IMR-90 (cell line): Measurements from ENCODE around the gene C9orf152. TPM values are rescaled to one million over a fixed set of nuclear protein-coding genes. Genes with fewer than 3 reads are reported as not detected.

Experiments used
- ATAC-seq: fragments of 200-7000 bp; cut with Tn5 transposase; 2 replicates; pipeline ENCODE4 v1.9.1; 2020; ENCODE audit warnings: low read depth, mild to moderate bottlenecking, moderate library complexity
- BruUV-seq: library from RNA; stranded (reverse); fragments of 400-500 nt; replicated peaks from 2 replicates; lab custom pipeline; 2021; lab: Mats Ljungman, UMichigan
- CTCF ChIA-PET: fragments of 300-600 bp; formaldehyde crosslinking; extraction: SDS; loops from one replicate; lab custom pipeline; 2021; ENCODE audit warnings: antibody characterized with exemption; lab: Yijun Ruan, JAX
- POLR2A ChIA-PET: fragments of 300-600 bp; sonication (Branson Sonifier 250); formaldehyde crosslinking; loops from one replicate; lab custom pipeline; 2022; ENCODE audit warnings: antibody characterized with exemption; ENCODE audit not compliant: unreplicated experiment; lab: Charles Lee
- DNase-seq: peaks from one replicate; pipeline ENCODE4 v3.0.0; 2013
- H2AFZ ChIP-seq: replicated peaks from 2 replicates; pipeline ENCODE3; 2013; ENCODE audit warnings: low read length, mild to moderate bottlenecking; ENCODE audit not compliant: poor library complexity
- H2AK5ac ChIP-seq: 2 replicates; pipeline ENCODE4 v1.6.1; 2013; ENCODE audit warnings: low read depth, low read length, inconsistent platforms
- H2AK9ac ChIP-seq: replicated peaks from 2 replicates; pipeline ENCODE3; 2013; ENCODE audit warnings: mild to moderate bottlenecking, low read depth, low read length, moderate library complexity; ENCODE audit not compliant: poor library complexity
- H2BK120ac ChIP-seq: 2 replicates; pipeline ENCODE4 v1.6.1; 2013; ENCODE audit warnings: low read depth, low read length, inconsistent platforms
- H2BK15ac ChIP-seq: 3 replicates; pipeline ENCODE4 v1.6.1; 2013; ENCODE audit warnings: low read depth, low read length, inconsistent platforms
- H2BK20ac ChIP-seq: 2 replicates; pipeline ENCODE4 v1.6.1; 2013; ENCODE audit warnings: low read depth, mild to moderate bottlenecking, inconsistent platforms, low read length, moderate library complexity
- H2BK5ac ChIP-seq: 2 replicates; pipeline ENCODE4 v1.6.1; 2013; ENCODE audit warnings: mild to moderate bottlenecking, low read depth, low read length, inconsistent platforms; ENCODE audit not compliant: poor library complexity, severe bottlenecking
- H3K14ac ChIP-seq: replicated peaks from 2 replicates; pipeline ENCODE4 v1.6.1; 2013; ENCODE audit warnings: low read depth, low read length, inconsistent platforms
- H3K18ac ChIP-seq: 2 replicates; pipeline ENCODE4 v1.6.1; 2013; ENCODE audit warnings: low read depth, low read length, control low read depth
- H3K23ac ChIP-seq: 2 replicates; pipeline ENCODE4 v1.6.1; 2013; ENCODE audit warnings: low read depth, low read length, inconsistent platforms
- H3K27ac ChIP-seq: 2 replicates; pipeline ENCODE4 v1.5.1; 2013; ENCODE audit warnings: mild to moderate bottlenecking, control low read depth, low read length; ENCODE audit not compliant: insufficient read depth
- H3K27me3 ChIP-seq: 2 replicates; pipeline ENCODE4 v1.6.1; 2013; ENCODE audit warnings: low read length; ENCODE audit not compliant: control insufficient read depth, insufficient read depth
- H3K36me3 ChIP-seq: 2 replicates; pipeline ENCODE4 v1.6.1; 2013; ENCODE audit warnings: low read length, mixed read lengths; ENCODE audit not compliant: control insufficient read depth, insufficient read depth
- H3K4ac ChIP-seq: 2 replicates; pipeline ENCODE4 v1.6.1; 2013; ENCODE audit warnings: low read depth, low read length, inconsistent platforms
- H3K4me1 ChIP-seq: 2 replicates; pipeline ENCODE4 v1.6.1; 2013; ENCODE audit warnings: low read length, mixed read lengths; ENCODE audit not compliant: control insufficient read depth, insufficient read depth
- H3K4me2 ChIP-seq: 2 replicates; pipeline ENCODE4 v1.6.1; 2013; ENCODE audit warnings: low read depth, mild to moderate bottlenecking, control low read depth, low read length, moderate library complexity
- H3K4me3 ChIP-seq: 2 replicates; pipeline ENCODE4 v1.5.1; 2013; ENCODE audit warnings: low read depth, mild to moderate bottlenecking, control low read depth, low read length, moderate library complexity; ENCODE audit not compliant: insufficient read depth
- H3K56ac ChIP-seq: 2 replicates; pipeline ENCODE4 v1.6.1; 2013; ENCODE audit warnings: low read length, inconsistent platforms; ENCODE audit not compliant: insufficient read depth; ENCODE audit errors: extremely low read depth
- H3K79me1 ChIP-seq, 2 experiments: 2 replicates each; pipeline ENCODE4 v1.6.1; 2013; ENCODE audit warnings: low read length in 2 of 2, inconsistent platforms in 1 of 2, low read depth in 1 of 2
- H3K9ac ChIP-seq: 2 replicates; pipeline ENCODE4 v1.6.1; 2013; ENCODE audit warnings: low read depth, low read length, control low read depth
- H3K9me1 ChIP-seq: 2 replicates; pipeline ENCODE4 v1.6.1; 2013; ENCODE audit warnings: low read length, inconsistent platforms; ENCODE audit not compliant: insufficient read depth
- H3K9me3 ChIP-seq: 2 replicates; pipeline ENCODE4 v1.6.1; 2013; ENCODE audit warnings: low read length; ENCODE audit not compliant: control insufficient read depth, insufficient read depth
- H4K20me1 ChIP-seq: 2 replicates; pipeline ENCODE4 v1.6.1; 2013; ENCODE audit warnings: low read length, inconsistent platforms; ENCODE audit not compliant: insufficient read depth
- H4K5ac ChIP-seq: 2 replicates; pipeline ENCODE4 v1.6.1; 2013; ENCODE audit warnings: mild to moderate bottlenecking, low read depth, low read length, control low read depth
- H4K8ac ChIP-seq, 2 experiments: 2 replicates each; pipeline ENCODE4 v1.6.1; 2013; ENCODE audit warnings: low read depth in 2 of 2, low read length in 2 of 2, control low read depth in 1 of 2, inconsistent platforms in 1 of 2
- H4K91ac ChIP-seq: 2 replicates; pipeline ENCODE4 v1.6.1; 2013; ENCODE audit warnings: low read depth, low read length, inconsistent platforms; ENCODE audit not compliant: insufficient read depth
- BHLHE40 ChIP-seq: fragments of 150-350 bp; IDR thresholded peaks from 2 replicates; pipeline ENCODE4 v1.6.1; 2016; ENCODE audit warnings: mild to moderate bottlenecking, low read depth, low read length
- CEBPB ChIP-seq: IDR thresholded peaks from 2 replicates; pipeline ENCODE4 v1.6.1; 2012; ENCODE audit warnings: low read depth, low read length, improper control_type of control experiment
- FOS ChIP-seq: fragments of 150-350 bp; IDR thresholded peaks from 2 replicates; pipeline ENCODE4 v1.6.1; 2016; ENCODE audit warnings: low read depth, low read length
- MAFK ChIP-seq: IDR thresholded peaks from 2 replicates; pipeline ENCODE4 v1.6.1; 2012; ENCODE audit warnings: low read depth, low read length, improper control_type of control experiment
- MAZ ChIP-seq: IDR thresholded peaks from 2 replicates; pipeline ENCODE4 v1.6.1; 2012; ENCODE audit warnings: low read depth, mild to moderate bottlenecking, low read length, improper control_type of control experiment, moderate library complexity, borderline replicate concordance
- NFE2L2 ChIP-seq: fragments of 150-350 bp; IDR thresholded peaks from 2 replicates; pipeline ENCODE4 v1.6.1; 2016; ENCODE audit warnings: low read depth, mild to moderate bottlenecking, low read length
- POLR2A ChIP-seq: IDR thresholded peaks from 2 replicates; pipeline ENCODE4 v1.6.1; 2012; ENCODE audit warnings: mild to moderate bottlenecking, low read depth, low read length
- RAD21 ChIP-seq: IDR thresholded peaks from 2 replicates; pipeline ENCODE4 v1.6.1; 2012; ENCODE audit warnings: low read length, improper control_type of control experiment
- RFX5 ChIP-seq: IDR thresholded peaks from 2 replicates; pipeline ENCODE4 v1.8.0; 2012; ENCODE audit warnings: low read depth, mild to moderate bottlenecking, low read length, moderate library complexity
- WGBS, 2 experiments: methylation state at CpG; one replicate each; pipeline versions ENCODE4 v1.1.5 to v1.1.7; 2013; ENCODE audit warnings: missing lambda C conversion rate in 2 of 2; ENCODE audit not compliant: insufficient read length in 1 of 2; ENCODE audit errors: extremely low coverage in 2 of 2; 5-methylcytosine and 5-hydroxymethylcytosine counted together
- dilution Hi-C: fragments of 300-500 bp; cut with HindIII; formaldehyde crosslinking; loops from one replicate; pipeline ENCODE4 v1.14.3; 2018; ENCODE audit warnings: low sequenced_read_pairs; ENCODE audit not compliant: unreplicated experiment
- in situ Hi-C: fragments of 300-500 bp; cut with MboI; formaldehyde crosslinking; loops from 3 replicates; pipeline ENCODE4 v1.14.3; 2019; ENCODE audit warnings: low sequenced_read_pairs, inconsistent platforms, mixed read lengths
- intact Hi-C: fragments of 100-400 bp; cut with micrococcal nuclease; formaldehyde crosslinking; loops from 2 replicates; pipeline ENCODE4 v1.10.0; 2022
- polyA plus RNA-seq, 3 experiments: library from polyadenylated mRNA; depleted of rRNA; stranded (reverse); fragments of >200 nt; gene quantifications; 2 replicates each; pipeline ENCODE4 v1.2.3, GENCODE V29; 2012; ENCODE audit warnings: low replicate concordance in 1 of 3
- total RNA-seq: library from RNA; depleted of rRNA; stranded (reverse); fragments of >200 nt; gene quantifications from 2 replicates; pipeline ENCODE4 v1.2.3, GENCODE V29; 2012
- TF ChIP-seq, protein P1 (sequence below): fragments of 150-350 bp; IDR thresholded peaks from 2 replicates; pipeline ENCODE4 v1.6.1; 2017; ENCODE audit warnings: mild to moderate bottlenecking, antibody characterized with exemption, low read length, low read depth

Gene C9orf152
- total and polyA plus RNA-seq, 2 of the 4 experiments (the other 2 are of a cell fraction), result not detected

DNA sequence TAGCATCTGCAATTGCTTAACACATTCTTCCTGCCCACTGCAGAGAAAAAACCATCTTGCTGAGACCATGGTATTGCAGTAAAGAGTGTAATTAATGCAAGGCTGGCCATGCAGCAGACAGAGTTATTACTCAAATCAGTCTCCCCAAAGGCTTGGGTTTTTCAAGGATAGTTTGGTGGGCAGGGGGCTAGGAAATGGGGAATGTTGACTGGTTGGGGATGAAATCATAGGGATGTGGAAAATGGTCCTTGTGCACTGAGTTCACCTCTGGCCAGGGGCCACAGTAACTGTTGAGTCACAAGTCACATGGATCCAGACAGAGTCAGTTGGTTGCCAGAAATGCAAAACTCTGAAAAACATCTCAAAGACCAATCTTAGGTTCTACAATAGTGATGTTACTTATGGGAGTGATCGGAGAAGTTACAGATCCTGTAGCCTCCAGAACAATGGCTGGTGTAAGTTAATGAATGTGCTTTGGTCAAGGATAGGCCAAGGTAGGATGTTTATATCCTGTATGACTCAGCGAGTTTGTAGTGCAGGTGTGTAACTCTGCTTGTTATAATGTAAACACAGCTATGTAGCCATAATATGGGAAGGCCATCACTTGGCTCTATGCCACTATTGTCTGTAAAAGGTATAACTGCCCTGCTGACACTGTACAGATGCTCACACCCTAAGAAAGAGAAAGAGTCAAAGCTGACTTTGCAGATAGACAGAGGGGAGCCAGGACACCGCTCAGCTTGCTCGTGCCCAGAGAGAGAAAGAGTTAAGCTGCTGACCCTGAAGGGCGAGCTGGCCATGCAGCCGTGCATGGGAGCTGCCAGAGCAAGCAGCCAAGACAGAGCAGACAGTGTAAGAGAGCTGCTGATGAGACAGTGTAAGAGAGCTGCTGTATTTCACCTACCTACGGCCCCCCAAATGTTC is 27.2 kb downstream of the C9orf152 start (continued):
- TF ChIP-seq MAZ (no peak), RAD21 (no peak), CEBPB (no peak)

DNA sequence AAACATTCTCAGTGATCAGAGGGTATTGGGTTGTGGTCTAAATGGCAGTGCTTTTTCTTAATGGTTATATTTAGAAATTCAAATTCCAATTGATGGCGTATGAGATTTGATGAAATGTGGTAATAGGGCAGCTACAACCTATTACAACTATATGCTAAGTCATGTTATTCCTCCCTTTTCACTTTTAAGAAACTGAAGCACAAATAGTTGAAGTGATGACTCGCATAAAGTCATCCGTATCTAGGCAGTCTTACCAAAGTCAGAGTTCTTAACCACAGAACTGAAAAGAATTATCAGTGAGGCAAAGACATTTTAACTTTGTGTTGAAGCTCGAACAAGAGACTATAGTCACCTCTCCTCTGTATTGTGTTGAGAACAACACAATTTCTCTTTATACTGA is 28.2 kb downstream of the C9orf152 start:
- Histone ChIP-seq H2BK15ac (no peak overlapping the region), H3K9me1 (peaks cover 8% of the 10 kb centered on the region), H3K4ac (no peak overlapping the region), H4K20me1 (peaks cover 2% of the 10 kb centered on the region; the same call in 1 of the 2 replicates), H3K36me3 (no peaks in the 10 kb centered on the region), H3K9me3 (no peaks in the 10 kb centered on the region), H2AFZ (no peak overlapping the region), H2BK120ac (no peak overlapping the region), H4K8ac (no peak overlapping the region), H3K23ac (no peak overlapping the region), H3K9ac (no peak overlapping the region), H3K56ac (no peak overlapping the region), H4K91ac (no peak overlapping the region), H2BK20ac (no peak overlapping the region), H3K27me3 (no peaks in the 10 kb centered on the region), H3K18ac (no peak overlapping the region), H3K4me2 (no peak overlapping the region), H2AK5ac (no peak overlapping the region), H2BK5ac (no peak overlapping the region), H4K5ac (no peak overlapping the region; the same call in 1 of the 2 replicates), H3K27ac (no peak overlapping the region), H3K14ac (no peak overlapping the region), H3K4me1 (peaks cover 7% of the 10 kb centered on the region), H2AK9ac (no peak overlapping the region), H3K79me1 (peaks cover 0 to 6% of the 10 kb centered on the region in 2 experiments; a peak in 1 of 4 replicates), H3K4me3 (no peak overlapping the region)
- in situ Hi-C loops, result loop anchor here (25.0 kb wide), 2 partner anchors 433 to 883 kb away; no protein-coding TSS in a partner anchor
- ChIA-PET POLR2A (no interaction called here), CTCF (no interaction called here)
- dilution Hi-C loops, result no loop called here
- peak; percentile 86 for DNase-seq
- ATAC-seq, result peak; percentile 25
- peak; percentile 41; the same call in 1 of the 2 replicates for TF ChIP-seq CEBPB
- TF ChIP-seq BHLHE40, result no peak
- peak; percentile 87 for TF ChIP-seq NFE2L2
- no peak for TF ChIP-seq RAD21
- TF ChIP-seq, protein P1, sequence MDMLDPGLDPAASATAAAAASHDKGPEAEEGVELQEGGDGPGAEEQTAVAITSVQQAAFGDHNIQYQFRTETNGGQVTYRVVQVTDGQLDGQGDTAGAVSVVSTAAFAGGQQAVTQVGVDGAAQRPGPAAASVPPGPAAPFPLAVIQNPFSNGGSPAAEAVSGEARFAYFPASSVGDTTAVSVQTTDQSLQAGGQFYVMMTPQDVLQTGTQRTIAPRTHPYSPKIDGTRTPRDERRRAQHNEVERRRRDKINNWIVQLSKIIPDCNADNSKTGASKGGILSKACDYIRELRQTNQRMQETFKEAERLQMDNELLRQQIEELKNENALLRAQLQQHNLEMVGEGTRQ, result no peak
- TF ChIP-seq RFX5, result peak; percentile 97
- TF ChIP-seq POLR2A, result no peak
- TF ChIP-seq FOS, result no peak
- no peak for TF ChIP-seq MAZ
- TF ChIP-seq MAFK, result peak; percentile 70
- intact Hi-C loops, result loop anchor here (10.0 kb wide), 1 partner anchor 195 kb away; no protein-coding TSS in a partner anchor
- no TSS peak for BruUV-seq
- no CpG with 5 or more reads among the region's 4 CpGs for WGBS, 2 experiments
